ENCODE measurements around the gene CHST11.
A peak's percentile ranks its signal among the peaks of the same experiment; 100 is the strongest.
"Not testable (repeated sequence)": the region's sequence is repeated elsewhere in the genome, so short reads cannot be mapped to it uniquely, and the experiment has no call there.

The CHST11 gene

GRCh38 chr12:104741497-104742367 lies 285.0 kb downstream of the CHST11 start:
- DNase-seq (ENCODE audit: low read depth), result no peak

GRCh38 chr12:104742551-104743201 lies 285.9 kb downstream of the CHST11 start:
- DNase-seq (ENCODE audit: low read depth), result no peak

GRCh38 chr12:104743202-104743580 lies 286.4 kb downstream of the CHST11 start:
- DNase-seq (ENCODE audit: low read depth), result no peak

GRCh38 chr12:104743753-104744548 lies 287.2 kb downstream of the CHST11 start:
- DNase-seq (ENCODE audit: low read depth), result not testable (repeated sequence)

GRCh38 chr12:104746467-104747088 lies 289.8 kb downstream of the CHST11 start:
- no peak for DNase-seq (ENCODE audit: low read depth)

GRCh38 chr12:104747330-104747729 lies 290.6 kb downstream of the CHST11 start:
- DNase-seq (ENCODE audit: low read depth), result no peak

GRCh38 chr12:104747955-104748354 lies 291.2 kb downstream of the CHST11 start:
- DNase-seq (ENCODE audit: low read depth), result no peak

GRCh38 chr12:104748356-104748755 lies 291.6 kb downstream of the CHST11 start:
- DNase-seq (ENCODE audit: low read depth), result no peak

GRCh38 chr12:104748790-104749189 lies 292.0 kb downstream of the CHST11 start:
- peak; percentile 90 for DNase-seq (ENCODE audit: low read depth)

- DNase-seq (ENCODE audit: low read depth), result no peak
These were observed 292.8 kb downstream of the CHST11 start for GRCh38 chr12:104749545-104749944.

- peak; percentile 89 for DNase-seq (ENCODE audit: low read depth)
These were observed 293.3 kb downstream of the CHST11 start for GRCh38 chr12:104750061-104750460.

GRCh38 chr12:104751120-104751519 lies 294.4 kb downstream of the CHST11 start:
- DNase-seq (ENCODE audit: low read depth), result no peak

- DNase-seq (ENCODE audit: low read depth), result no peak
These were observed 294.8 kb downstream of the CHST11 start for GRCh38 chr12:104751594-104751993.

- no peak for DNase-seq (ENCODE audit: low read depth)
These were observed 295.3 kb downstream of the CHST11 start for GRCh38 chr12:104752016-104752415.

GRCh38 chr12:104752881-104753280 lies 296.1 kb downstream of the CHST11 start:
- DNase-seq (ENCODE audit: low read depth), result no peak

- no peak for DNase-seq (ENCODE audit: low read depth)
These were observed 300.2 kb downstream of the CHST11 start for GRCh38 chr12:104756901-104757300.

- DNase-seq (ENCODE audit: low read depth), result no peak
These were observed 302.0 kb downstream of the CHST11 start for GRCh38 chr12:104758771-104759170.

GRCh38 chr12:104761091-104761490 lies 304.3 kb downstream of the CHST11 start:
- DNase-seq (ENCODE audit: low read depth), result no peak

- DNase-seq (ENCODE audit: low read depth), result no peak
These were observed 304.9 kb downstream of the CHST11 start for GRCh38 chr12:104761611-104762010.

GRCh38 chr12:104763168-104763805 lies 306.5 kb downstream of the CHST11 start:
- DNase-seq (ENCODE audit: low read depth), result peak; percentile 35

- no peak for DNase-seq (ENCODE audit: low read depth)
These were observed 307.7 kb downstream of the CHST11 start for GRCh38 chr12:104764225-104765091.

Measured in EH (cell line).